HepG2 (cell line): ENCODE measurements around the gene LLGL1. TPM values are rescaled to one million over a fixed set of nuclear protein-coding genes. Genes with fewer than 3 reads are reported as not detected.

Experiments used
- FLYWCH1 ChIP-seq: sonication (generic); formaldehyde crosslinking; IDR thresholded peaks from 2 replicates; pipeline ENCODE4 v1.8.1; 2023; ENCODE audit warnings: mild to moderate bottlenecking, missing genetic modification reagents
- FOXP1 ChIP-seq, 2 experiments: fragments of 450-650 bp in 1 of 2; IDR thresholded peaks; 2 replicates each; pipeline ENCODE4 v1.6.1; 2017 to 2018; ENCODE audit warnings: antibody characterized with exemption in 1 of 2
- GRHL1 ChIP-seq: sonication (generic); formaldehyde crosslinking; conservative IDR thresholded peaks from 2 replicates; pipeline ENCODE4 v1.8.0; 2022; ENCODE audit warnings: missing genetic modification reagents
- HIVEP1 ChIP-seq: sonication (generic); formaldehyde crosslinking; IDR thresholded peaks from 2 replicates; pipeline ENCODE4 v1.4.0; 2020; ENCODE audit warnings: mild to moderate bottlenecking, missing genetic modification reagents
- KDM2A ChIP-seq: sonication (generic); formaldehyde crosslinking; IDR thresholded peaks from 2 replicates; pipeline ENCODE4 v1.4.0; 2020; ENCODE audit warnings: low read depth, missing genetic modification reagents, borderline replicate concordance
- PLRG1 ChIP-seq: fragments of 450-650 bp; conservative IDR thresholded peaks from 2 replicates; pipeline ENCODE4 v1.6.1; 2016
- REST ChIP-seq, 2 experiments: IDR thresholded peaks; 2 replicates each; pipeline ENCODE4 v1.6.1; 2011 to 2012; ENCODE audit warnings: low read length in 2 of 2, borderline replicate concordance in 1 of 2, low read depth in 1 of 2, mild to moderate bottlenecking in 1 of 2, moderate library complexity in 1 of 2
- TAF15 ChIP-seq: fragments of 200-400 bp; formaldehyde crosslinking; IDR thresholded peaks from one replicate; pipeline ENCODE4 v1.6.1; 2018; ENCODE audit warnings: mild to moderate bottlenecking, low read depth, low read length; ENCODE audit not compliant: poor library complexity, severe bottlenecking
- TBX3 ChIP-seq: fragments of 450-650 bp; IDR thresholded peaks from 2 replicates; pipeline ENCODE4 v1.6.1; 2017; ENCODE audit warnings: antibody characterized with exemption, mild to moderate bottlenecking, inconsistent platforms, borderline replicate concordance
- TEAD2 ChIP-seq: sonication (generic); formaldehyde crosslinking; IDR thresholded peaks from 2 replicates; pipeline ENCODE4 v1.9.0; 2021; ENCODE audit warnings: missing genetic modification reagents
- YEATS2 ChIP-seq: sonication (generic); formaldehyde crosslinking; IDR thresholded peaks from 2 replicates; pipeline ENCODE4 v1.4.0; 2020; ENCODE audit warnings: missing genetic modification reagents, borderline replicate concordance
- ZNF263 ChIP-seq: sonication (generic); formaldehyde crosslinking; IDR thresholded peaks from 2 replicates; pipeline ENCODE4 v1.4.0; 2020; ENCODE audit warnings: missing genetic modification reagents
- ZNF512 ChIP-seq: sonication (generic); formaldehyde crosslinking; IDR thresholded peaks from 2 replicates; pipeline ENCODE4 v1.4.0; 2020; ENCODE audit warnings: mild to moderate bottlenecking, missing genetic modification reagents
- ZNF75D ChIP-seq: sonication (generic); formaldehyde crosslinking; IDR thresholded peaks from 2 replicates; pipeline ENCODE4 v1.8.1; 2023; ENCODE audit warnings: missing genetic modification reagents, mild to moderate bottlenecking, borderline replicate concordance
- ZNF816 ChIP-seq: sonication (generic); formaldehyde crosslinking; IDR thresholded peaks from 2 replicates; pipeline ENCODE4 v1.8.0; 2022; ENCODE audit warnings: missing genetic modification reagents, mild to moderate bottlenecking, borderline replicate concordance
- polyA plus RNA-seq, 8 experiments: library from polyadenylated mRNA; depleted of rRNA in 3 of 8; stranded (reverse) in 7 of 8; unstranded in 1 of 8; fragments of >200 nt; fragmentation: Illumina TruSeq in 4 of 8; extraction: Trizol in 4 of 8; gene quantifications; 2 replicates each; pipeline versions ENCODE4 v1.2.1 to v1.2.3, GENCODE V29; 2011 to 2016; ENCODE audit warnings: low read depth in 4 of 8, missing spikeins in 1 of 8, mixed read lengths in 1 of 8; ENCODE audit not compliant: insufficient read depth in 1 of 8
- total RNA-seq, 5 experiments: library from RNA; depleted of rRNA; stranded (reverse); fragments of >200 nt; fragmentation: Illumina TruSeq; extraction: Trizol; gene quantifications; 2 replicates each; pipeline ENCODE4 v1.2.3, GENCODE V29; 2016; ENCODE audit warnings: low read depth in 1 of 5
- TF ChIP-seq, protein P1 (sequence below): sonication (generic); formaldehyde crosslinking; IDR thresholded peaks from 2 replicates; pipeline ENCODE4 v1.8.1; 2023; ENCODE audit warnings: mild to moderate bottlenecking, moderate library complexity, missing genetic modification reagents
- TF ChIP-seq, protein P2 (sequence below): IDR thresholded peaks from 2 replicates; pipeline ENCODE4 v1.6.1; 2016; ENCODE audit warnings: low read depth, borderline replicate concordance
- TF ChIP-seq, protein P3 (sequence below): sonication (generic); formaldehyde crosslinking; conservative IDR thresholded peaks from 2 replicates; pipeline ENCODE4 v1.4.0; 2020; ENCODE audit warnings: missing genetic modification reagents

Gene LLGL1
- total and polyA plus RNA-seq, 2 of the 13 experiments (the other 11 are each of a cell fraction or from before 2014, with no cell fraction given) = 15.0 to 15.3 TPM

DNA sequence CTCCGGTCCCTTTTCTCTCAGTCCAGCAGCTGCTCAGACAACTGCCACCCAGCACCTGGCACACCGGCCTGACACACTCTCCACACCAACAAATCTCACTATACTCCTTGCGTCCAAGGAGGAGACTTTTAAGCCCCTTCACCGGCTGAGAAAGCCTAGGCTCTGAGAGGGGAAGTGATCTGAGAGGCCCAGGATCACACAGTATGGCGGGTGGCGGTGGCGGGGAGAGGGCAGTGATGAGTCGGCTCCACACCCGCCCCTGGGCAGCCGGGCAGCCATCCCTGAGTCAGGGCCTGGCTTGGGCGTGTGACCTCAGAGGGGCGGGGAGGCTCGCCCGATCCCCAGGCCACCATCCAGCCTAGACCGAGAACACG is 32.5 kb downstream of the LLGL1 start (continued):
- TF ChIP-seq, protein P1, sequence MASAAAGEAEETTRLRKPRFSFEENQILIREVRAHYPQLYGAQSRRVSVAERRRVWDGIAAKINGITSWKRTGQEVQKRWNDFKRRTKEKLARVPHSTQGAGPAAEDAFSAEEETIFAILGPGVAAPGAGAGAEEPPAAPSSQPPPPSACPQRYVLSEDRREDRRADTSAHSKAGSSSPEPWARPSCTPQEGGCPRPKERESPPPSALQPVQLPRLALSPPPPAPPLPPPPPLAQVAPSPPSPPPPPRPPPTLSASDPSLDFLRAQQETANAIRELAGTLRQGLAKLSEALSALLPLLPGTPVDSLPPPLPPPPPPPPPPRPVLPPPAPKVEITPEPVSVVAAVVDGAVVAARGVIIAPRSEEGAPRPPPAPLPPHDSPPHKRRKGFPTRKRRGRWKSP = no peak
- TF ChIP-seq TAF15 (no peak), HIVEP1 (CRISPR knock-in tag) (no peak), PLRG1 (no peak), ZNF75D (CRISPR knock-in tag) (no peak), FOXP1 (IDR thresholded peaks at IDR 0.05) (no peak), FOXP1 (CRISPR knock-in tag; IDR thresholded peaks at IDR 0.05) (no peak), YEATS2 (no peak), TBX3 (no peak), REST (IDR thresholded peaks at IDR 0.05; ENCODE audit: borderline replicate concordance in 1 of 2, low read depth in 1 of 2, low read length in 2 of 2) (no peak), TEAD2 (CRISPR knock-in tag) (no peak), ZNF512 (CRISPR knock-in tag) (no peak), ZNF816 (CRISPR knock-in tag) (no peak), ZNF263 (CRISPR knock-in tag) (peak; percentile 54; the same call in 1 of the 2 replicates), KDM2A (0 out of 2 replicates have a peak, but pooled peaks have one; percentile 24), GRHL1 (CRISPR knock-in tag) (no peak), FLYWCH1 (CRISPR knock-in tag) (no peak)
- TF ChIP-seq, protein P2, sequence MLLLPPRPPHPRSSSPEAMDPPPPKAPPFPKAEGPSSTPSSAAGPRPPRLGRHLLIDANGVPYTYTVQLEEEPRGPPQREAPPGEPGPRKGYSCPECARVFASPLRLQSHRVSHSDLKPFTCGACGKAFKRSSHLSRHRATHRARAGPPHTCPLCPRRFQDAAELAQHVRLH (CRISPR knock-in tag) = peak; percentile 36; the same call in 1 of the 2 replicates
- TF ChIP-seq, protein P3, sequence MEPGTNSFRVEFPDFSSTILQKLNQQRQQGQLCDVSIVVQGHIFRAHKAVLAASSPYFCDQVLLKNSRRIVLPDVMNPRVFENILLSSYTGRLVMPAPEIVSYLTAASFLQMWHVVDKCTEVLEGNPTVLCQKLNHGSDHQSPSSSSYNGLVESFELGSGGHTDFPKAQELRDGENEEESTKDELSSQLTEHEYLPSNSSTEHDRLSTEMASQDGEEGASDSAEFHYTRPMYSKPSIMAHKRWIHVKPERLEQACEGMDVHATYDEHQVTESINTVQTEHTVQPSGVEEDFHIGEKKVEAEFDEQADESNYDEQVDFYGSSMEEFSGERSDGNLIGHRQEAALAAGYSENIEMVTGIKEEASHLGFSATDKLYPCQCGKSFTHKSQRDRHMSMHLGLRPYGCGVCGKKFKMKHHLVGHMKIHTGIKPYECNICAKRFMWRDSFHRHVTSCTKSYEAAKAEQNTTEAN (CRISPR knock-in tag) = peak; percentile 19; the same call in 1 of the 2 replicates
